ENCODE results near the gene RBP4. TPM values are rescaled to one million over a fixed set of nuclear protein-coding genes. Genes with fewer than 3 reads are reported as not detected.

The RBP4 gene
- total RNA-seq, result 10 to 100 TPM; 16.2 to 48.2 TPM

DNA sequence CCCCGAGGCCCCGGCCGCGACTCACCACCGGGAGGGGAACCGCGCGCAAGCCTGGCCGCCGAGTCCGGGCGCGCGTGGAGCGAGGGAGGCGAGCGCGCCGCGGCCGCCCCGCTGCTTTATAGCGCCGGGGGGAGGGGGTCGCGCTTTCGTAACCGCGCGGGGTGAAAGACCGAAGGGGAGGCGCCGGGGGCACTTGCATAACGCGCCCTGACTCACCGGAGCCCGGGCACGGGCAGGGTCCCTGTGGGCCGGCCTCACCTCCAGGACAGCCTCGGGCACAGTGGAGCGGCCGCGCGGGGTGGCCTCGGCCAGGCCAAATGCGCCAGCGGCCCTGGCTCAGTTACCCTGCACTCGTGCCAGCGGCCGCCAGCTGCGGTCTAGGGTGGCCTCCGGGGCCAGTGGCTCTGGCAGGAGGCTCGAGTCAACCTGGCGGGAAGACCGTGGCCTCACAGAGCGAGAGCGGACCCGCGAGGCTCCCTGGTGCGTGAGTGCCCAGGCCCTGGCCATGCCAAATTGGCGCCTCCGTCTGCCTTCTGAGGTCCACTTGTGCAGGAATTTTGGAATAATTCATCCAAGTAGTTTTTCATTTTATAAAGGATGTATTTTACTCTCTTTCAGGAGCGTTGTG, at the start of gene RBP4:
Gene RBP4 (minus strand): TSS at position 90 of the 628 bp plus-strand sequence. CDS start 207 bp downstream, outside the sequence.
- Histone ChIP-seq H3K9me3 (no peaks in the 10 kb centered on the region), H3K4me1 (peaks cover 0 to 18% of the 10 kb centered on the region in 2 donors), H3K36me3 (no peaks in the 10 kb centered on the region), H3K27me3 (peaks cover 0 to 8% of the 10 kb centered on the region in 2 donors), H3K27ac (no peak within 1 kb of the TSS), H3K4me3 (peak within 1 kb of the TSS; percentile 28 to 43)
- TF ChIP-seq, protein P1, sequence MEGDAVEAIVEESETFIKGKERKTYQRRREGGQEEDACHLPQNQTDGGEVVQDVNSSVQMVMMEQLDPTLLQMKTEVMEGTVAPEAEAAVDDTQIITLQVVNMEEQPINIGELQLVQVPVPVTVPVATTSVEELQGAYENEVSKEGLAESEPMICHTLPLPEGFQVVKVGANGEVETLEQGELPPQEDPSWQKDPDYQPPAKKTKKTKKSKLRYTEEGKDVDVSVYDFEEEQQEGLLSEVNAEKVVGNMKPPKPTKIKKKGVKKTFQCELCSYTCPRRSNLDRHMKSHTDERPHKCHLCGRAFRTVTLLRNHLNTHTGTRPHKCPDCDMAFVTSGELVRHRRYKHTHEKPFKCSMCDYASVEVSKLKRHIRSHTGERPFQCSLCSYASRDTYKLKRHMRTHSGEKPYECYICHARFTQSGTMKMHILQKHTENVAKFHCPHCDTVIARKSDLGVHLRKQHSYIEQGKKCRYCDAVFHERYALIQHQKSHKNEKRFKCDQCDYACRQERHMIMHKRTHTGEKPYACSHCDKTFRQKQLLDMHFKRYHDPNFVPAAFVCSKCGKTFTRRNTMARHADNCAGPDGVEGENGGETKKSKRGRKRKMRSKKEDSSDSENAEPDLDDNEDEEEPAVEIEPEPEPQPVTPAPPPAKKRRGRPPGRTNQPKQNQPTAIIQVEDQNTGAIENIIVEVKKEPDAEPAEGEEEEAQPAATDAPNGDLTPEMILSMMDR (IDR thresholded peaks at IDR 0.05), result no peak
- no peak for DNase-seq (ENCODE audit: low spot score)

DNA sequence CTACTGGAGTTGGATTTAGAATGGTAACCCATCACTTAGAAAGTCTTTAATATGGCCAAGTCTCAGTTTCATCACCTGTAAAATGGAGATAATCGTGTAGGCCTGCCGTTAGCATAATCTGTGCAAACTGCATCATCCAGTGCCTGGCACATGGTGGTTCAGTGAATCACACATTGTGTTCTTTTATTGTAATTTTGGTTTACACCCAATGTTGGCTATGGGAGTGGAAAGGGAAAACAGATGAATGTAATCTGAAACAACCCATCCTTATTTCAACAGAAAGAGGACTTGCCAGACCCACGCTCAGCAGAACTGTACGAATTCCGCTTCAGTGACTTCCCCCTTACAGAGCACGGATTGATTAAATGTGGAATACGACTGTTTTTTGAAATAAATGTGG, 38.8 kb upstream of the RBP4 start:
- no peak for DNase-seq (ENCODE audit: low spot score)
- Histone ChIP-seq H3K27ac (no peak overlapping the region), H3K9me3 (peaks cover 0 to 7% of the 10 kb centered on the region in 2 donors), H3K4me1 (no peaks in the 10 kb centered on the region), H3K4me3 (no peak overlapping the region), H3K36me3 (no peaks in the 10 kb centered on the region), H3K27me3 (no peaks in the 10 kb centered on the region)
- TF ChIP-seq, protein P1 (IDR thresholded peaks at IDR 0.05), result no peak

- TF ChIP-seq, protein P1 (IDR thresholded peaks at IDR 0.05), result no peak
- no peak for DNase-seq (ENCODE audit: low spot score)
Observed at GRCh38 chr10:93630625-93631557, 29.9 kb upstream of the RBP4 start.

GRCh38 chr10:93629647-93630305, 28.7 kb upstream of the RBP4 start:
- no peaks in the 10 kb centered on the region for H3K36me3 ChIP-seq
- no peaks in the 10 kb centered on the region for H3K9me3 ChIP-seq
- no peaks in the 10 kb centered on the region for H3K4me1 ChIP-seq
- DNase-seq (ENCODE audit: low spot score), result no peak
- H3K27me3 ChIP-seq, result no peaks in the 10 kb centered on the region
- no peak overlapping the region for H3K4me3 ChIP-seq
- H3K27ac ChIP-seq, result no peak overlapping the region
- TF ChIP-seq, protein P1 (IDR thresholded peaks at IDR 0.05), result no peak

More at GRCh38 chr10:93630625-93631557, 29.9 kb upstream of the RBP4 start:
- Histone ChIP-seq H3K36me3 (no peaks in the 10 kb centered on the region), H3K27me3 (no peaks in the 10 kb centered on the region), H3K4me1 (no peaks in the 10 kb centered on the region), H3K9me3 (no peaks in the 10 kb centered on the region), H3K4me3 (no peak overlapping the region), H3K27ac (no peak overlapping the region)

DNA sequence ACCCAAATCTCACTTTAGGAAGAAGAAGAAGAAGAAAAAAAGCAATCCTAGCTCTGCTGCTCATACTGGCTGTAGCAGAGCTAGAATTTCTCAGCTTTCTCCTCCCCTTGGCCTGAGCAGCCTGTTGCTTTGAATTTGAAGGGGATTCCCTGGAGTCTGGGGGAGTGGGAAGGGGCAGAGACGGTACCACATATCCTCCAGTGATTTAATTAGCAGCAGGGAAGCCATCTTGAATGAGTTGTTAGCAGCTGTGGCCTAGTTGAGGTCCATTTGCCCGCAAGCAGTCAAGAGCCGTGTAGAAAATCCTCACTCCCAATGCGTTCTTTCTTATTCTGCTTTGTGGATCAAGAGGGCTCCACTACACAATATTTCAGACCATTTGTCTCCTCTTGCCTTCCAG, 27.8 kb upstream of the RBP4 start:
- Histone ChIP-seq H3K36me3 (no peaks in the 10 kb centered on the region), H3K4me3 (no peak overlapping the region), H3K27me3 (no peaks in the 10 kb centered on the region), H3K9me3 (no peaks in the 10 kb centered on the region), H3K27ac (no peak overlapping the region), H3K4me1 (no peaks in the 10 kb centered on the region)
- TF ChIP-seq, protein P1 (IDR thresholded peaks at IDR 0.05), result no peak
- no peak for DNase-seq (ENCODE audit: low spot score)

All from right atrium auricular region (tissue), 2 donors.